K562 (cell line): ENCODE measurements around the gene PUM1. TPM values are rescaled to one million over a fixed set of nuclear protein-coding genes. Genes with fewer than 3 reads are reported as not detected.
A peak's percentile ranks its signal among the peaks of the same experiment; 100 is the strongest.

Experiments
- ATAC-seq: fragments of 200-7000 bp; cut with Tn5 transposase; 3 replicates; pipeline ENCODE4 v1.9.1; 2020; ENCODE audit warnings: moderate library complexity
- BruUV-seq: library from RNA; stranded (reverse); fragments of 400-500 nt; replicated peaks from 2 replicates; lab custom pipeline; 2021; lab: Mats Ljungman, UMichigan
- CTCF ChIA-PET: fragments of 300-600 bp; formaldehyde crosslinking; extraction: SDS; loops from one replicate; lab custom pipeline; 2021; ENCODE audit warnings: low intra/inter-chr PET ratio; lab: Yijun Ruan, JAX
- POLR2A ChIA-PET: fragments of 300-600, 350-650 bp; sonication (Branson Sonifier 250); formaldehyde crosslinking; extraction: SDS; loops from one replicate; lab custom pipeline; 2021; ENCODE audit warnings: antibody characterized with exemption, inconsistent platforms; lab: Yijun Ruan, JAX
- DNase-seq, 4 experiments: peaks; one replicate each; pipeline versions ENCODE4 v3.0.0 to v3.0.0-alpha.2; 2011 to 2018; ENCODE audit warnings: low spot score in 3 of 4, mixed read lengths in 3 of 4; ENCODE audit errors: extremely low read depth in 1 of 4
- FAIRE-seq: peaks from 2 replicates; lab custom pipeline; 2011; peaks lifted over from hg19 to GRCh38; lab: Jason Lieb, UNC
- H2AFZ ChIP-seq: 2 replicates; pipeline ENCODE4 v1.6.0; 2011; ENCODE audit warnings: low read depth, low read length, control low read depth, inconsistent platforms
- H3K27ac ChIP-seq: fragments of 200-600 bp; 3 replicates; pipeline ENCODE4 v1.8.0; 2011; ENCODE audit warnings: low read depth, mild to moderate bottlenecking, control low read depth, inconsistent platforms, low read length, moderate library complexity, mixed read lengths; ENCODE audit errors: extremely low read depth
- H3K27me3 ChIP-seq, 2 experiments: fragments of 300-600 bp in 1 of 2; 2 replicates in 1 of 2; 3 replicates in 1 of 2; pipeline versions ENCODE4 v1.6.0 to v1.8.0; 2011; ENCODE audit warnings: inconsistent platforms in 2 of 2, low read length in 2 of 2, mild to moderate bottlenecking in 1 of 2, mixed read lengths in 1 of 2, moderate library complexity in 1 of 2; ENCODE audit not compliant: control insufficient read depth in 2 of 2, insufficient read depth in 2 of 2
- H3K36me3 ChIP-seq: fragments of 300-600 bp; 3 replicates; pipeline ENCODE4 v1.8.0; 2011; ENCODE audit warnings: mild to moderate bottlenecking, low read length, inconsistent platforms; ENCODE audit not compliant: control insufficient read depth, insufficient read depth
- H3K4me1 ChIP-seq, 2 experiments: fragments of 200-600 bp in 1 of 2; replicated peaks in 1 of 2; 2 replicates in 1 of 2; 3 replicates in 1 of 2; pipeline versions ENCODE4 v1.5.1 to v1.8.0; 2011; ENCODE audit warnings: inconsistent platforms in 2 of 2, low read length in 2 of 2, mild to moderate bottlenecking in 1 of 2, mixed read lengths in 1 of 2, moderate library complexity in 1 of 2; ENCODE audit not compliant: control insufficient read depth in 2 of 2, insufficient read depth in 2 of 2
- H3K4me2 ChIP-seq: 2 replicates; pipeline ENCODE4 v1.6.1; 2011; ENCODE audit warnings: low read length, control low read depth, inconsistent platforms, mixed read lengths; ENCODE audit not compliant: insufficient read depth
- H3K4me3 ChIP-seq: fragments of 200-600 bp; sonication (generic), shearing (Covaris generic); 2 replicates; pipeline ENCODE4 v1.5.1; 2016; ENCODE audit warnings: control low read depth, inconsistent platforms
- H3K79me2 ChIP-seq: fragments of 200-600 bp; 3 replicates; pipeline ENCODE4 v1.8.0; 2011; ENCODE audit warnings: low read length, inconsistent platforms; ENCODE audit not compliant: control insufficient read depth, insufficient read depth
- H3K9ac ChIP-seq, 2 experiments: 2 replicates each; pipeline versions ENCODE4 v1.6.0 to v1.6.1; 2011; ENCODE audit warnings: low read depth in 2 of 2, low read length in 2 of 2, control low read depth in 1 of 2, inconsistent platforms in 1 of 2, mild to moderate bottlenecking in 1 of 2, mixed read lengths in 1 of 2; ENCODE audit not compliant: insufficient read depth in 1 of 2
- H3K9me1 ChIP-seq: one replicate; pipeline ENCODE4 v1.6.0; 2011; ENCODE audit warnings: inconsistent platforms, mild to moderate bottlenecking, low read length, moderate library complexity; ENCODE audit not compliant: control insufficient read depth, insufficient read depth
- H3K9me3 ChIP-seq: replicated peaks from 2 replicates; pipeline ENCODE4 v1.5.1; 2011; ENCODE audit warnings: low read depth, low read length, inconsistent platforms; ENCODE audit not compliant: control insufficient read depth, insufficient read depth
- H4K20me1 ChIP-seq: replicated peaks from 2 replicates; pipeline ENCODE4 v1.6.1; 2011; ENCODE audit warnings: low read length, inconsistent platforms, mixed read lengths; ENCODE audit not compliant: control insufficient read depth, insufficient read depth
- CEBPB ChIP-seq: fragments of 450-650 bp; IDR thresholded peaks from 2 replicates; pipeline ENCODE4 v1.6.1; 2016; ENCODE audit warnings: missing genetic modification characterization, missing compliant biosample characterization
- DIDO1 ChIP-seq: fragments of 450-650 bp; IDR thresholded peaks from 2 replicates; pipeline ENCODE4 v1.6.1; 2016; ENCODE audit warnings: low read depth, missing biosample characterization, missing genetic modification characterization
- EP300 ChIP-seq: IDR thresholded peaks from 2 replicates; pipeline ENCODE4 v1.6.1; 2012; ENCODE audit warnings: low read length, improper control_type of control experiment
- HNRNPH1 ChIP-seq: fragments of 200-400 bp; formaldehyde crosslinking; optimal IDR thresholded peaks from 2 replicates; pipeline ENCODE3; 2017; ENCODE audit warnings: low read depth, mild to moderate bottlenecking, low read length, moderate library complexity
- LEF1 ChIP-seq: fragments of 450-650 bp; IDR thresholded peaks from 2 replicates; pipeline ENCODE4 v1.6.1; 2016; ENCODE audit warnings: mild to moderate bottlenecking
- NFATC3 ChIP-seq: fragments of 450-650 bp; IDR thresholded peaks from 2 replicates; pipeline ENCODE4 v1.6.1; 2017; ENCODE audit warnings: mild to moderate bottlenecking
- POLR2G ChIP-seq: fragments of 200-400 bp; formaldehyde crosslinking; IDR thresholded peaks from 2 replicates; pipeline ENCODE4 v1.6.1; 2017; ENCODE audit warnings: low read depth, mild to moderate bottlenecking, antibody characterized with exemption, low read length, moderate library complexity
- RCOR1 ChIP-seq, 2 experiments: IDR thresholded peaks; 2 replicates each; pipeline ENCODE4 v1.6.1; 2012; ENCODE audit warnings: low read depth in 2 of 2, low read length in 2 of 2, borderline replicate concordance in 1 of 2, improper control_type of control experiment in 1 of 2
- ZEB2 ChIP-seq: fragments of 450-650 bp; IDR thresholded peaks from 2 replicates; pipeline ENCODE4 v1.6.1; 2016
- WGBS: fragments of 100-300 bp; shearing (Covaris generic); methylation state at CpG from one replicate; pipeline ENCODE4 v1.1.6; 2016; ENCODE audit warnings: low coverage, mixed read lengths; ENCODE audit not compliant: insufficient coverage; ENCODE audit errors: missing lambda C conversion rate; 5-methylcytosine and 5-hydroxymethylcytosine counted together
- in situ Hi-C: fragments of 300-500 bp; cut with MboI; formaldehyde crosslinking; loops from 4 replicates; pipeline ENCODE4 v1.15.0; 2018; ENCODE audit warnings: inconsistent platforms, mixed read lengths
- intact Hi-C: fragments of 100-400 bp; cut with micrococcal nuclease; formaldehyde crosslinking; loops from 2 replicates; pipeline ENCODE4 v1.14.2; 2022
- polyA plus RNA-seq, 8 experiments: library from polyadenylated mRNA; depleted of rRNA in 4 of 8; stranded (reverse) in 5 of 8; unstranded in 3 of 8; fragments of >200 nt; fragmentation: Nextera tagmentation in 2 of 8; fragmentation: Illumina TruSeq in 1 of 8; extraction: Ambion mirVana in 2 of 8; extraction: Trizol in 1 of 8; gene quantifications; 2 replicates each; pipeline versions ENCODE4 v1.2.1 to v1.2.3, GENCODE V29; 2011 to 2014; ENCODE audit warnings: inconsistent platforms in 1 of 8, missing spikeins in 1 of 8
- total RNA-seq, 7 experiments: library from RNA; depleted of rRNA in 6 of 7; stranded (reverse); fragments of >200 nt in 6 of 7; fragmentation: Illumina TruSeq in 2 of 7; extraction: Trizol in 2 of 7; gene quantifications; 2 replicates each; pipeline versions ENCODE4 v1.2.1 to v1.2.3, GENCODE V29; 2011 to 2021; ENCODE audit warnings: low replicate concordance in 1 of 7
- TF ChIP-seq, protein P1 (sequence below): fragments of 450-650 bp; formaldehyde crosslinking; IDR thresholded peaks from 2 replicates; pipeline ENCODE4 v1.4.0; 2022; ENCODE audit warnings: mild to moderate bottlenecking, moderate library complexity

The PUM1 gene
- total and polyA plus RNA-seq, 9 of the 15 experiments (the other 6 are each of a cell fraction or from before 2014, with no cell fraction given), result 37.7 to 104 (median 55.7) TPM

DNA sequence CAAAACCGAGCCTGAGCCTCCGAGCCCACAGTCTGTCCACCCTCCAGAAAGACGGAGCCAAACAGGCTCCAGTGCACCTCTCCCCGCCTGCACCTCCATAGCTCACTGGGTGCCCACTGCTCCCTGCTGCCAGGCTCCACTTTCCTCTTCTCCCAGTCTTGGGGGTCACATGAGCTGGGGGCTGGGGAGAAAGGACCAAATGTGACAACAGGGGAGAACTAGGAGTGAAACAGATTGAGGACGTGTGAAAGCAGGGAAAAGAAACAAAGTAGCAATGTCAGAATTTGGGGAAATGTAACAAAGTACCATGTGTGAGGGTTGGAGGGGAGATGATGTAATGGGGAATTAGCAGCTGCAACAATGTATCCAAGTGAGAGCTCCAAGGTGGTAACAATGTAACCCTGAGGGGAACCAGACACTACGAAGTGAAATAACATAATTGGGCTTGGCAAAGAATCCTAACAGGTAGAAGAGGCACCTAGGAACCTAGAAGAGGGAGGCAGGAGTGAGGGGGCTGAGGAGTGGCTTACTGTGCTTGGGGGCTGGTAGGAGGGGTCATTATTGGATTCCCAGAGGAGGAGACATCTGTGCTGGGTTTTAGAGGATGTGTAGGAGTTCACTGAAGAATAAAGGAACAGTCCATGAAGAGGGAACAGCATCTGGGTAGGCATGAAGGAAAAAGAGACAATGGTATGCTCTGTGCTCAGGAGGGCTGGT, 169.4 kb downstream of the PUM1 start:
- FAIRE-seq, result peak; percentile 6
- Histone ChIP-seq H3K36me3 (peaks cover 3% of the 10 kb centered on the region; the same call in 1 of the 3 replicates), H2AFZ (no peak overlapping the region), H3K27ac (peak overlapping the region; percentile 66; the same call in 1 of the 3 replicates), H3K27me3 (no peaks in the 10 kb centered on the region), H4K20me1 (peaks cover 9% of the 10 kb centered on the region), H3K9me3 (no peaks in the 10 kb centered on the region; the same call in 1 of the 2 replicates), H3K4me3 (no peak overlapping the region), H3K4me1 (peaks cover 52 to 64% of the 10 kb centered on the region in 2 experiments), H3K79me2 (0 out of 3 replicates have a peak, but pooled peaks cover 9% of the 10 kb centered on the region), H3K9me1 (peaks cover 8% of the 10 kb centered on the region), H3K9ac (peak overlapping the region; percentile 49 to 69; a peak in 3 of 4 replicates), H3K4me2 (peak overlapping the region; percentile 49; the same call in 1 of the 2 replicates)
- in situ Hi-C loops (no loop called here), intact Hi-C loops (no loop called here)
- no peak for DNase-seq
- POLR2A ChIA-PET, result interaction anchor here (0.6 to 3.0 kb wide), 10 partner anchors 8 to 58 kb away, joined by 3 to 12 read pairs (median 4); no protein-coding TSS in a partner anchor
- BruUV-seq, result no TSS peak
- peak; percentile 69 for ATAC-seq
- 13% methylated on average over 4 of the region's 6 CpGs for WGBS
- CTCF ChIA-PET, result no interaction called here
- TF ChIP-seq DIDO1 (tag) (no peak), POLR2G (peak; percentile 59; the same call in 1 of the 2 replicates), EP300 (peak; percentile 74), LEF1 (peak; percentile 13; the same call in 1 of the 2 replicates), HNRNPH1 (no peak), RCOR1 (IDR thresholded peaks at IDR 0.05; ENCODE audit: borderline replicate concordance in 1 of 2, low read depth in 2 of 2, low read length in 2 of 2) (no peak; a peak in 1 of 4 replicates), NFATC3 (0 out of 2 replicates have a peak, but pooled peaks have one; percentile 46), ZEB2 (peak; percentile 48; the same call in 1 of the 2 replicates), CEBPB (tag) (peak; percentile 75)
- TF ChIP-seq, protein P1, sequence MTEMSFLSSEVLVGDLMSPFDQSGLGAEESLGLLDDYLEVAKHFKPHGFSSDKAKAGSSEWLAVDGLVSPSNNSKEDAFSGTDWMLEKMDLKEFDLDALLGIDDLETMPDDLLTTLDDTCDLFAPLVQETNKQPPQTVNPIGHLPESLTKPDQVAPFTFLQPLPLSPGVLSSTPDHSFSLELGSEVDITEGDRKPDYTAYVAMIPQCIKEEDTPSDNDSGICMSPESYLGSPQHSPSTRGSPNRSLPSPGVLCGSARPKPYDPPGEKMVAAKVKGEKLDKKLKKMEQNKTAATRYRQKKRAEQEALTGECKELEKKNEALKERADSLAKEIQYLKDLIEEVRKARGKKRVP, result peak; percentile 92
